Colonic mucosa (tissue), 4 donors: Measurements from ENCODE around the gene SFMBT2. TPM values are rescaled to one million over a fixed set of nuclear protein-coding genes. Genes with fewer than 3 reads are reported as not detected.

Source experiments
- DNase-seq: peaks from one replicate; pipeline ENCODE4 v3.0.0-alpha.2; 2020
- H3K27ac ChIP-seq: fragments of 200-600 bp; one replicate; pipeline ENCODE4 v1.8.0; 2021
- H3K27me3 ChIP-seq: fragments of 200-600 bp; one replicate; pipeline ENCODE4 v1.8.0; 2021
- H3K36me3 ChIP-seq: fragments of 200-600 bp; one replicate; pipeline ENCODE4 v1.8.0; 2021
- H3K4me1 ChIP-seq: fragments of 200-600 bp; one replicate; pipeline ENCODE4 v1.8.0; 2021; ENCODE audit warnings: mild to moderate bottlenecking
- H3K4me3 ChIP-seq: fragments of 200-600 bp; one replicate; pipeline ENCODE4 v1.8.0; 2021
- H3K9ac ChIP-seq, 2 donors: one replicate each; pipeline ENCODE4 v1.7.0; 2013; ENCODE audit warnings: control low read depth in 2 of 2, low read depth in 2 of 2, low read length in 2 of 2
- H3K9me3 ChIP-seq: fragments of 200-600 bp; one replicate; pipeline ENCODE4 v1.8.0; 2021
- CTCF ChIP-seq: fragments of 200-600 bp; IDR thresholded peaks from one replicate; pipeline ENCODE4 v1.8.0; 2022; ENCODE audit warnings: antibody characterized with exemption, mild to moderate bottlenecking
- intact Hi-C: fragments of 100-400 bp; cut with DNase I; formaldehyde crosslinking; loops from one replicate; pipeline ENCODE4 v1.14.1; 2022
- total RNA-seq, 2 donors: library from RNA; stranded (reverse); fragmentation: NEBNext Ultra II Directional in 1 of 2; extraction: Animal tissue kit (Norgen Biotek cat#: 25700) in 1 of 2; gene quantifications; one replicate each; pipeline ENCODE4 v1.2.1, GENCODE V29; 2021
- donor health status: healthy.
- donor health status: DM: no; HTN: no; CAD: no.
- donor health status: DM: no; HTN: no; CAD: no.

Gene SFMBT2
- total RNA-seq, 2 donors from 2014 or later: 2.3 to 3.5 TPM

DNA sequence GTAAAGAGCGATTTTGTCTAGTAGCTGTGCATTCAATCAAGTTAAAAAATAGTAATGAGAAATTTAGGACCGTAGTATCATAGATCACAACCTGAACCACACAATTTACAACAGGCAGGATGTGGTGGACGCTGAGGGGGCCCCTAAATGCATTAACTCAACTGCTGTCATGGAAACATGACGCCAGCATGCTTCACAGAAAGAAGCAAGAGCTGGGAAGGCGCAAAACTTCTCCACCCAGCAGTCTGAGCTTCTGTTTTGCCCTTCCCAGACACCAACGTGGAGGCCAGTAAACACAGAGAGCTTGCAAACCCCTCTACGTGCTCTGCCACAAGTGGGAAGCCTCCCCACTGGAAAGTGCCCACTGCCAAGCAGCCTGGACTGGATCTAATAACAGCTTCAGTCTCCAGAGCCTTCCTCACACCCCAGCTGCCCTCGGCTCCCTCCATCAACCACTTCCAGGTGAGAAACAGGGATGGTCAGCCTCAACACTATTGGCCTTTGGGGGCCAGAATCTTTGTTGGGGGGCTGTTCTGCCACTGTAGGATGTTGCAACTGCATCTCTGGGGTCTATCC, 151.8 kb downstream of the SFMBT2 start:
- Histone ChIP-seq H3K4me3 (no peak overlapping the region), H3K4me1 (no peaks in the 10 kb centered on the region), H3K36me3 (no peaks in the 10 kb centered on the region), H3K9ac (no peak overlapping the region), H3K27me3 (no peaks in the 10 kb centered on the region), H3K9me3 (no peaks in the 10 kb centered on the region), H3K27ac (no peak overlapping the region)
- intact Hi-C loops: loop anchor here (5.0 kb wide), 1 partner anchor 158 kb away; no protein-coding TSS in a partner anchor
- TF ChIP-seq CTCF: no peak
- DNase-seq: no peak

DNA sequence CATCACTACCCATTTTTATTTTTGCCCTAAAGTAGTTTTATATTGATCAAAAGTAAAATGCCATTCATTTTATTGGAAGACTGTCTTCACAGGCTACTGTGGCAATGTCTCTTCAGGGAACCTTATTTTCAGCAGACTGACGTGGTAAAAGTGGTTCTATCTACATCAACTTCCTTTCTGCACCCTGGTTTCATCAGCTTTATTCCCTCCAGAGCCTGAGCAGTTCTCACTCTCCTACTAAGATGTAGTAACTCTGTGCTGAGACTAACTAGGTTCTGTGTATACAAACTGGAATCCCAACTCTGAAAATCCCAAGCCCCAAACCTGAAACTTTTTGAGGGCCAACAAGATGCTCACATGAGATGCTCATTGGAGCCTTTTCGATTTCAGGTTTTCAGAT, 155.3 kb downstream of the SFMBT2 start:
- H3K27ac ChIP-seq: no peak overlapping the region
- no peak overlapping the region for H3K4me3 ChIP-seq
- intact Hi-C loops: loop anchor here (5.0 kb wide), 1 partner anchor 162 kb away; no protein-coding TSS in a partner anchor
- H3K9ac ChIP-seq: no peak overlapping the region
- H3K9me3 ChIP-seq: no peaks in the 10 kb centered on the region
- no peaks in the 10 kb centered on the region for H3K36me3 ChIP-seq
- no peak for DNase-seq
- no peaks in the 10 kb centered on the region for H3K4me1 ChIP-seq
- no peaks in the 10 kb centered on the region for H3K27me3 ChIP-seq
- TF ChIP-seq CTCF: no peak

DNA sequence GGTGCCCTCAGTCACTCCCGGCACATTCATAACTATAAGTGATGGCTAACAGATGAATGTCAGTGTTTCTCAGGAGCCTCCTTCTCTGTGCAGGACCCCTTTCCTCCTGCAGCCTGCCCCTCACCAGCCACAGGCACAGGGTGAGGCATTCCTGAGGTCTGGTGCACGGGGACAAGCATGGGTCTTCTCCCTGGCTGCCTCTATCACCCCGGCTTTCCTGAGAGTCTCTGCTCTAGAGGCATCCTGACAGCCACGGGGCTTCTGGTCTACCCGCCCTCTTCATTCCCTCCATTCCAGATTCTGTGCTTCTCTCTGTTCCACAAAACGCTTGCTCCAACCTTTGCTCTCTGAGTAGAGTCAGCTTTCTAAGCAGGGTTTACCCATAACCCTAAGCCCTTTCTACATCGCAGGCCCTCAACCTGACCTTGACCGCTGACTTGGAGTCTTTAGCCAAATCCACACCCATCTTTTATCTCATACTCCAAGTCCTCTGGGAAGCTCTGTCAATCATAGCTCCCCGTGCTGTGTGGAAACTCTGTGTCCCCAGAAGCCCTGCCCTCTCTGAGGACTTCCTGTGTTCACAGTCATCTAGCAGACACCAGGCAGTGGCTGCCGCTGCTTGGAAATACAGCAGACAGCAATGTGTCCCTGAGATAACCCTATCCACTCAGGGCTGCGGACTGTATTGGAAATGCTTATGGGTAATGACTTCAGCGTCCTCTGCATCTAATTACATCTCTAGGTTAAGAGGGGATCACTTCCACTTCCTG, 159.0 kb downstream of the SFMBT2 start:
- intact Hi-C loops: no loop called here
- H3K27me3 ChIP-seq: no peaks in the 10 kb centered on the region
- H3K4me1 ChIP-seq: no peaks in the 10 kb centered on the region
- DNase-seq: no peak
- H3K9me3 ChIP-seq: no peaks in the 10 kb centered on the region
- no peak overlapping the region for H3K9ac ChIP-seq
- H3K4me3 ChIP-seq: no peak overlapping the region
- no peaks in the 10 kb centered on the region for H3K36me3 ChIP-seq
- no peak for TF ChIP-seq CTCF
- no peak overlapping the region for H3K27ac ChIP-seq

DNA sequence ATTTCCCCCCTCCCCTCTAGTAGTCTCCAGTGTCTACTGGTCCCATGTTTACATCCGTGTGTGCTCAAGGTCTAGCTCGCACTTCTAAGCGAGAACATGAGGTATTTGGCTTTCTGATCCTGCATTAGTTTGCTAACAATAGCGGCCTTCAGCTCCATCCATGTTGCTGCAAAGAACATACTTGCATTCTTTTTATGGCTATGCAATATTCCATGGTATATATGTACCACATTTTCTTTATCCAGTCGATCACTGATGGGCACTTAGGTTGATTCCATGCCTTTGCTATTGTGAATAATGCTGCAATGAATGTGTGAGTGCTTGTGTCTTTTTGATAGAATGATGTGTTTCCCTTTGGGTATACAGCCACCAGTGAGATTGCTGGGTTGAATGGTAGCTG, 160.6 kb downstream of the SFMBT2 start:
- H3K4me1 ChIP-seq: no peaks in the 10 kb centered on the region
- DNase-seq: no peak
- H3K36me3 ChIP-seq: no peaks in the 10 kb centered on the region
- H3K27me3 ChIP-seq: no peaks in the 10 kb centered on the region
- no peak overlapping the region for H3K4me3 ChIP-seq
- no peak overlapping the region for H3K27ac ChIP-seq
- intact Hi-C loops: no loop called here
- H3K9me3 ChIP-seq: no peaks in the 10 kb centered on the region
- TF ChIP-seq CTCF: no peak
- H3K9ac ChIP-seq: no peak overlapping the region

GRCh38 chr10:7248585-7249164, 162.2 kb downstream of the SFMBT2 start:
- TF ChIP-seq CTCF: no peak
- Histone ChIP-seq H3K27me3 (no peaks in the 10 kb centered on the region), H3K27ac (no peak overlapping the region), H3K4me3 (no peak overlapping the region), H3K4me1 (no peaks in the 10 kb centered on the region), H3K9ac (no peak overlapping the region), H3K9me3 (no peaks in the 10 kb centered on the region), H3K36me3 (no peaks in the 10 kb centered on the region)
- intact Hi-C loops: no loop called here
- DNase-seq: no peak
